GM18520 (cell line): ENCODE data around the gene IRX4.

Source experiments
- ATAC-seq: cut with Tn5 transposase; IDR thresholded peaks from one replicate; pipeline ENCODE4 v1.9.1; 2021; ENCODE audit not compliant: unreplicated experiment

IRX4 gene

DNA sequence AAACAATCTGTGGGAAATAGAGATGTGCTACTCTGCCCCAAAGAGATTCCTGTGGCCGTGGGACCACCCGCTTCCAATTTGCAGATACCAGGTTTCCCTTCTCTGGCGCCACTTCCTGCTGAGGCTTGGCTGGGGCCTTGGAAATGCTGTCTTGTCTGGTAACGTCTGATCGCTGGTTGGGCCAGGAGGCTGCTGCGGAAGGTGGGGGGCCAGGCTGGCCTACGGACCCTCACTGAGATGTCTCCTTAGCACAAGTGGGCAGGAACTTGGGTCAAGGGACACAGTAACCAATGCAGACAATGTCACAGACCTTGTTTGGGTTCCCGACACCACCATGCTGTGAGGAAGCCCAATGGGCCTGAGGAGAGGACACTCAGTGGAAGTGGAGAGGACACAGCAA is 31.7 kb upstream of the IRX4 start:
- ATAC-seq = no peak

DNA sequence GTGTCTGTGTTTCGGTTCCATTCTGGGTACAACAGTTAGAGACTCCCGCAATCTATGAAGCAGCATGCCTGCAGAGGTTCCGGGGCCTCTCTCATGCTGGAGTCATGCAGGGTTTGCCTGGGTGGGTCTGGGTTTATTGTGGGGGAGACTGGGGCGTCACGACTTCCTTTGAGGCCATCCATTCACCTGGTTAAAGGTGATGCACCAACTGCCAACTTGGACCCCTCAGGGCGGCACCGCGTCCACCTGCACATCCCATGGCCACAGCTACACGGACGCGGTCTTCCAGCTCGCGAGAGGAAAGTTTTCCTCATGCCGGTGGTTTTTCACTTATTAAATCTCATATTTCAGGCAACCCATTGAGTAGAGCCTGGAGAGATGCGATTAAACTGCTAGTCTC is 30.9 kb upstream of the IRX4 start:
- no peak for ATAC-seq

GRCh38 chr5:1912951-1913565 is 30.3 kb upstream of the IRX4 start:
- ATAC-seq = no peak

DNA sequence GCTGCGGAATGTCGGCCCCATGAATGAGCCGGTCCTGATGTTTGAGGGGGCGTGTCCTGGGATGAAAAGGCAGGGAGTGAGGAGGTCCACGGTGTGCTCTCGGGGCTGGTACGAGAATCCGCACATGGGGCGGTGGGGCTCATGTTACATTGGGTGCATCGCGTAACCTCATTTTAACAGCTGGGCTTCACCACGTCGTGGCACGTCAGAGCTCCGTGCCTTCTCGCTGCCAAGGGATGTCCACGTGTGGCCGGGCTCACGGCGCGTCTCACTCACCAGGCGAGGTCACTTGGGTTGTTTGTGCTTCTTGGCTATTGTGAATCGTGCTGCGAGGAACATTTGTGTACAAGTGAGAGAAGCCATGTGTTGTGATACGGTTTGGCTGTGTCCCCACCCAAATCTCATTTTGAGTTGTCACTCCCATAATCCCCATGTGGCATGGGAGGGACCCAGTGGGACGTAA is 29.1 kb upstream of the IRX4 start:
- ATAC-seq = no peak

DNA sequence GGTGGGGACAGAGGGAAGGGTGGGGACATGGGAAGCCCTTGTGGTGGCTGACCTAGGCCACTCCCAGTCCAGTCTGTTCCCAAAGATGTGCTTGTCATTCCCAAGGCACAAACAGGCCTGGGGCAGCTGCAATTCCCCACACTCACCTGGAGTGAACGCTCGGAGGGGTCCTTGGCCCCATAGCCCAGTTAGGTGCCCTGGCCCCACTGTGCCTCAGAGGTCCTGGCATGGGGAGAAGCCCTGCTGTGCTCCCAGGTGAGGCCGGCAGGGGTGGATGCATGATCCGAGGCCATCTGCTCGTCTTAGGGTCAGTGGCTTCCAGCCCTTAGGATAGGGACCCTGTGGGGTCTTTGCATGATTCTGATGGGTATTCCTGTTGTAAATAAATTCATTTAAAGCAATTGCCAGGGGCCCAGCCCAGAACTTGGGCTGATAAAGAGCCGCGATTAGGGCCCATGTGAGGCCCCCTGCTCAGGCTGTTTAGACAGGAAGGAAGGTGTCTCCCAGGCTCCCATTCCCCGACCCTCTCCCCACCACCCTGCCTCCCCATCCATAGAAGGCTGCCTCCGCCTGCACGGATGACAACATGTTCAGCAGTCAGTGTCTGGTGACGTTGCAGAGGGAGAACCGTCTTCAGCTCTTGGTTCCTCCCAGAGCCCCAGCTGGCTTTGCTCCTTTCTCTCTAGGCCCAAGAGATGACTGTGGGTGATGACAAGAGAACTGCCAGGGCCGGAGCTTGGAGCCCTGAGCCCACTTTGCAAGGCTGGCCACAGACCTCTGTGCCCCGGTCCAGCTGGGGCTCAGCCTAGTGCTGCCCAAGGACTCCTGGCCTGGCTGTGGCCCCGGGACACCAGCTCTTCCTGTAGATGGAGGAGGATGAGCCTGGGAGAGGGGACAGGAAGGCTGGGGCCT is 28.4 kb upstream of the IRX4 start:
- ATAC-seq = no peak

DNA sequence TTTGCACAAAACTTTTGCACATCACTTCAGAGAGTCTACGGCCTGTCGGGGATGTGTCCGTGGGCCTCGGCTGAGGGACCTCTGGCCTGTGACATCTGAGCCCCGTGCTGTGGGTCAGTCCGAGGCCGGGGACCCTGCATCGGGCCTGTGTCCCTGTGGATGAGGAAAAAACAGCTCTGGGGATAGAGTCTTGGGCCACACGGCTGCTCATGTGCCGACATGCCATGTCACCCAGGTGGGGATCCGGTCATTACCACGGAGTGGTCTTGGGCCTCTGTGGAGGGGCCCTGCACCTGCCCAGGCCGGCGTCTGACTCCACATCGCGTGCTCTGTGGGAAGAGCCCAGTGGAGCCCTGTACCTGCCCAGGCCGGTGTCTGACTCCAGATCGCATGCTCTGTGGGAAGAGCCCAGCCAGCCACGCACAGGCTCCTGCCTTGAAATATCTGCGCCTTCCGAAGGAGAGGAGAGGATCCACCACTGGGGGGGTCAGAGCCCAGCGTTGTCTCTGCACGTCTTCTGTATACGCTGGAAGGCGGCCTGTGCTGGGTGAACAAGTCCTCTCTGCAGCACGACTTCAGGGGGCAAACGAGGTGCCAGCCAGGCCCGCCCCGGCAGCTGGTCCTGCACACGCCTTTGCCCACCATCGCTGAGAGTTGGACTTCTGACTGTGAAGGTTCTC is 27.5 kb upstream of the IRX4 start:
- no peak for ATAC-seq

DNA sequence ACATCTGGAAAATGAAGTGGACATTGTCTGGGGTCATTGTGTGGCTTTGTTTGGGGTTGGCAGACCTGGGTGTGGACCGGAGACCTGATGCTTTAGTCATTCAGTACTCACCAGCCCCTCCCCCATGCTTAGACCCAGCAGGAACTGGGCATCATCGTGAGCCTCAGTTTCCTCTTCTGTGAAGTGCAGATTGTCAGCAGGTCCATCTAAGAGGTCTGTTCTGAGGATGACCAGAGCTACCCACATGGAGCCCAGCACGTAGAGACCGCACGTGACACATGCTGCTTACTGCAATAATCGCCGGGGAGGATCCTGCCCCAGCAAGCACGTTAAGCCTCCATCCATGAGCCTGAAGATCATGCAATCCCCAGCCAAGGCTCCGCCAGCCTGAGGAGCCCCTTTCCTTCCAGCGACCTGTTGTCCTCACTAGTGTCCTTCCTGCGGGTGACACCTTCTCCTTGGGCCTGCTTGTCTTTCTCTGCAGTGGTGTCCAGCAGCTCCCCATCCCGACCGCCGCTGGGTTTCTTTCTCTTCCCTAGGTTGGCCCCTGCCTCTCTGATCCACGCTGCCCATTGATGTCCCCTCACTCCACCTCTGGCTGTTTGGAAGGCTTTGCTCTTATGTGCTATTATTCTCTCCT is 26.7 kb upstream of the IRX4 start:
- ATAC-seq = no peak

GRCh38 chr5:1908931-1909330 is 26.2 kb upstream of the IRX4 start:
- no peak for ATAC-seq

DNA sequence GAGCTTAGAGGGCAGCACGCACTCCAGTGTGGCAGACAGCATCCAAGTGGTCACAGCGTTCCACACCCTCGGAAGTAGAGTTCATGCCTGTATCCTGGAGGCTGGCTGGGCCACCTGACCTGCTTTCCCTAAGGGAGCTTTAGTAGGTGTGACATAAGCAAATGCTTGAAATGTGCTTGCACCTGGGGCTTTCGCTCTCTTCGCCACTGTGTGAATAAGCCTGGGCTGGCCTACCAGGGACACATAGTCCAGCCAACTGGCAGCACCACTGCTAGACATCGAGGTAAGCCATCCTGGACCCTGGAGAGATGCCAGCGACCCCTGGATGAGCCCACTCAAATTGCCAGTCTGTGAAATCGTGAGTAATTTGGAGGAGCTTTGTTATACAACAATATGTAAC is 24.9 kb upstream of the IRX4 start:
- ATAC-seq = no peak

GRCh38 chr5:1905108-1905507 is 22.4 kb upstream of the IRX4 start:
- no peak for ATAC-seq

- no peak for ATAC-seq
Measured at GRCh38 chr5:1901983-1902382, 19.3 kb upstream of the IRX4 start.

DNA sequence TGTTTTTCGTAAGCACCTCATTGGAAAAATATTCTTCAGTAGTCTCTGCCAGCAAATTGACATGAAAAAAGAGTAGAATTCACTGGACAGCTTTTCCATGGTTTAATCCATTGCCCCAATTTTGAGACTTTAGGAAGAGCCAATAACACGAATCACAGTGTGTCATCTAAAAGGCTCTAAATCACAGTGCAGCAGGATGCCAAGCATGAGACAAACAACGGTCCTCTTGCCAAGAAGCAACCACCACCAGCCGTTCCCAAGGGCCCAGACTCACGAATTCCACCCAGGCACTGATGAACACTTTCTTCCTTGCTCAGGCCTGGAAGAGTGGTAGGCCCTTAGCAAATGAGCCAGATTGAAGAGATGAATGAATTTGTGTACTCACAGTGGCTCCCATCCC is 18.3 kb upstream of the IRX4 start:
- no peak for ATAC-seq

- no peak for ATAC-seq
Measured at GRCh38 chr5:1899201-1899600, 16.5 kb upstream of the IRX4 start.

DNA sequence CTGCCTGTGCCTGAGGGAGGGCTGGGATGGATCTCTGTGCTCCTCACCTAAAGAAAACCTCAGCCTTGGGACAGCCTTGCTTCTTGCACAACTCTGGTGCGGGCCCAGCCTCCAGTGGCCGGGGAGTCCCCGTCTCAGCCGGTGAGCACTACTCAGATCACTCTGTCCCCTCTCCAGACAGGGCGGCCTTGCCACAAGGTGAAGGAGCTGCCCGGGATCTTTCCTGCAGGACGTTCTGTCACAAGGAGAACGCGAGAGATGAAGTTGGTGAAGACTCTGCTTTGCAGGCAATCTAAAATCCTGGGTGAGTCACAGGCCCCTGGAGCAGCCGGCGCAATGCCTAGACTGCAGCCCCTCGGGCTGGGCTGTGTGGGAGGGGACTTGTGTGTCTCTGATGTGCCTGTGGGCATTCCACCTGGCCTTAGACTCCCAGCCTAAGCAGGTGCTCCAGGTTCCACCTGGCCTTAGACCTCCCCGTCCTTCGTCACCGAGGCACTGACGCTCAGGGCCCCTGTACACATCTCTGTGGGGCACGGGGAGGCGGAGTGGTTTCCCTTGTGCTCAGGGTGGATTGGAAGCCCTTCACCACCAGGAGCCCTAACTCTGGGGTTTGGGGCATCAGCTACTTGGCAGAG is 15.2 kb upstream of the IRX4 start:
- ATAC-seq = no peak

- ATAC-seq = no peak
Measured at GRCh38 chr5:1897386-1897785, 14.7 kb upstream of the IRX4 start.

GRCh38 chr5:1896602-1897376 is 14.1 kb upstream of the IRX4 start:
- no peak for ATAC-seq

- ATAC-seq = no peak
Measured at GRCh38 chr5:1895739-1896420, 13.2 kb upstream of the IRX4 start.

DNA sequence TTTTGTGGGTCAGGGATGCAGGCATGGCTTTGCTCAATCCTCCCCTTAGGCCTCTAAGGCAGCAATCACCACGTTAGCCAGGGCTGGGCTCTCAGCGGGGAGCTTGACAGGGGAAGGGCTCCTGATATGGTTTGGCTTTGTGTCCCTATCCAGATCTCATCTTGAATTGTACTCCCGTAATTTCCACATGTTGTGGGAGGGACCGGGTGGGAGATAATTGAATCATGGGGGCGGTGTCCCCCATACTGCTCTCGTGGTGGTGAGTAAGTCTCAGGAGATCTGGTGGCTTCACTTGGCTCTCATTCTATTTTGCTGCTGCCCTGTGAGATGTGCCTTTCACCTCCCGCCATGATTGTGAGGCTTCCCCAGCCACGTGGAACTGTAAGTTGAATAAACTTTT is 11.5 kb upstream of the IRX4 start:
- ATAC-seq = no peak

DNA sequence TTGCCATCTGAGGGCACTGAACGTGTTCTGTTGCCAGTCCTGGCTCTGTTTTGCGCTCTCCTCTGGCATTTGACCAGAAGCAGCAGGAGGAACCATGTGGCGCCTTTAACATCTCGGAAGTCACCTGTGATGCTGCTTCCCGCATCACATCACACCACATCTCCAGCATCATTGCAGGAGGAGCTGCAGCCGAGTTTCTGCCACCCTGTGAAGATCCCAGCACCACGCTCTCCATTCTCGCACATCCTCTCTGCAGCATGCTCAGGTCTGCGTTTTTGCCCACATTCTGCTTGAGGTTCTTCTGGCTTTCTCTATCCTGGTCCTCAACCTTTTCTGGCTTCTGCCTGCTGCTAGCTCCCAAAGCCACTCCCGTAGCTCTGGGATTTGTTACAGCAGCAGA is 11.0 kb upstream of the IRX4 start:
- ATAC-seq = no peak
